Skeletal muscle satellite cell (primary cell): ENCODE measurements around the gene RYR3.

Experiments
- H3K27me3 ChIP-seq: 2 replicates; pipeline ENCODE4 v1.7.0; 2013; ENCODE audit warnings: low read length; ENCODE audit not compliant: control insufficient read depth, insufficient read depth
- H3K36me3 ChIP-seq: 2 replicates; pipeline ENCODE4 v1.7.0; 2013; ENCODE audit warnings: mild to moderate bottlenecking, control low read depth, low read length; ENCODE audit not compliant: insufficient read depth
- H3K4me1 ChIP-seq: 2 replicates; pipeline ENCODE4 v1.7.0; 2013; ENCODE audit warnings: low read length; ENCODE audit not compliant: control insufficient read depth, insufficient read depth
- H3K4me2 ChIP-seq: 2 replicates; pipeline ENCODE4 v1.7.0; 2013; ENCODE audit warnings: mild to moderate bottlenecking, low read length
- H3K4me3 ChIP-seq: 2 replicates; pipeline ENCODE4 v1.7.0; 2013; ENCODE audit warnings: low read length
- H3K9ac ChIP-seq: 2 replicates; pipeline ENCODE4 v1.7.0; 2013; ENCODE audit warnings: mild to moderate bottlenecking, low read depth, low read length, moderate library complexity
- H3K9me3 ChIP-seq: replicated peaks from 2 replicates; pipeline ENCODE4 v1.7.0; 2013; ENCODE audit warnings: mild to moderate bottlenecking, control low read depth, low read length

The RYR3 gene

GRCh38 chr15:33324609-33325008, 13.8 kb downstream of the RYR3 start:
- Histone ChIP-seq H3K9me3 (no peaks in the 10 kb centered on the region), H3K4me3 (no peak overlapping the region), H3K27me3 (peaks cover 47% of the 10 kb centered on the region), H3K36me3 (no peaks in the 10 kb centered on the region), H3K4me2 (no peak overlapping the region), H3K4me1 (no peaks in the 10 kb centered on the region), H3K9ac (no peak overlapping the region)

GRCh38 chr15:33326908-33327307, 16.1 kb downstream of the RYR3 start:
- Histone ChIP-seq H3K4me3 (no peak overlapping the region), H3K27me3 (peaks cover 42% of the 10 kb centered on the region), H3K9me3 (no peaks in the 10 kb centered on the region), H3K4me2 (no peak overlapping the region), H3K9ac (no peak overlapping the region), H3K4me1 (no peaks in the 10 kb centered on the region), H3K36me3 (no peaks in the 10 kb centered on the region)

DNA sequence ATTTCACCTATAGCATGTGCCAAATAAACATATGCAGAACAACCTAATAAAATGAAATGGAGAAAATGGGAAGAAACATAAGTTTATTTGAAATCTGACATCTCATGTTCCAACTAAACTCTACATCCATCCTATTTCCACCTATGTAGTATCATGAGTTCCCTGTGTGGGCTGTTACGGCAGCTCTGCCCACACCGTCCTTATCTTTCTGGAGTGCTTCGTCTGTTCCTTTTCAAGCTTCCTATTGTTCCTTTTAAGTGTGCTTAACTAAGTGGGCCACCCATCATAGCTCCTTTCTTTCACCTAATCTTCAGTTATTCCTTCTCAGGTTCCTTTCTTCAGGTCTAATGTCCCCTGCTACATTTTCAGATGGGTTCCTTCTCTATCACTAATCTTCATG, 17.3 kb downstream of the RYR3 start:
- Histone ChIP-seq H3K36me3 (no peaks in the 10 kb centered on the region), H3K4me3 (no peak overlapping the region), H3K4me2 (no peak overlapping the region), H3K9me3 (no peaks in the 10 kb centered on the region), H3K9ac (no peak overlapping the region), H3K27me3 (peaks cover 42% of the 10 kb centered on the region), H3K4me1 (no peaks in the 10 kb centered on the region)

- Histone ChIP-seq H3K9me3 (no peaks in the 10 kb centered on the region), H3K9ac (no peak overlapping the region), H3K4me3 (no peak overlapping the region), H3K27me3 (peaks cover 35% of the 10 kb centered on the region), H3K36me3 (no peaks in the 10 kb centered on the region), H3K4me1 (no peaks in the 10 kb centered on the region), H3K4me2 (no peak overlapping the region)
These were observed 18.7 kb downstream of the RYR3 start for GRCh38 chr15:33329457-33329856.

DNA sequence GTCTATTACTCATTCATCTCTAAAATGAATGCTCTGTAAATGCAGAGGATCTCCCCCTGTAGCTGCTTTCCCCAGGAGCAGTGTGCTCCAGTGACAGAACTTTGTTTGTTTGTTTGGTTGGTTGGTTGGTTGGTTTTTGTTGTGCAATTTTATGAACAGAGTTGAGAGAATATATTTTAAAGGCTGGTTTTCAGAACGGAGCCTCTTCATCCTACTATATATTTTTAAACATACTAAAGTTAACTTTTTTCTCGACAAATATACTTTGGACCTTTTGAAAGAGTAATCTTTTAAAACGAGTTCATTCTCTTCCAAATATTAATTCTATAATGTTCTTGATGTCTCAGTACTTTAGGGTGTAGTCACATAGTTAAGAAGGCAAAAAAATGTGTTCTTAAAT, 20.2 kb downstream of the RYR3 start:
- H3K4me1 ChIP-seq, result no peaks in the 10 kb centered on the region
- H3K36me3 ChIP-seq, result no peaks in the 10 kb centered on the region
- H3K4me2 ChIP-seq, result no peak overlapping the region
- H3K27me3 ChIP-seq, result peaks cover 32% of the 10 kb centered on the region
- H3K4me3 ChIP-seq, result no peak overlapping the region
- H3K9ac ChIP-seq, result no peak overlapping the region
- no peaks in the 10 kb centered on the region for H3K9me3 ChIP-seq

- Histone ChIP-seq H3K4me1 (no peaks in the 10 kb centered on the region), H3K27me3 (peaks cover 10% of the 10 kb centered on the region), H3K4me2 (no peak overlapping the region), H3K9ac (no peak overlapping the region), H3K36me3 (no peaks in the 10 kb centered on the region), H3K4me3 (no peak overlapping the region), H3K9me3 (no peaks in the 10 kb centered on the region)
These were observed 31.2 kb downstream of the RYR3 start for GRCh38 chr15:33341953-33342352.

- Histone ChIP-seq H3K4me3 (no peak overlapping the region), H3K9ac (no peak overlapping the region)
These were observed 32.5 kb downstream of the RYR3 start for GRCh38 chr15:33343275-33343674.

GRCh38 chr15:33344111-33344510, 33.3 kb downstream of the RYR3 start:
- Histone ChIP-seq H3K9ac (no peak overlapping the region), H3K9me3 (no peaks in the 10 kb centered on the region), H3K36me3 (no peaks in the 10 kb centered on the region), H3K4me3 (no peak overlapping the region), H3K4me2 (no peak overlapping the region), H3K27me3 (peaks cover 10% of the 10 kb centered on the region), H3K4me1 (no peaks in the 10 kb centered on the region)

More at GRCh38 chr15:33343275-33343674, 32.5 kb downstream of the RYR3 start:
- H3K36me3 ChIP-seq, result no peaks in the 10 kb centered on the region
- peaks cover 10% of the 10 kb centered on the region for H3K27me3 ChIP-seq
- no peak overlapping the region for H3K4me2 ChIP-seq
- H3K9me3 ChIP-seq, result no peaks in the 10 kb centered on the region
- H3K4me1 ChIP-seq, result no peaks in the 10 kb centered on the region

GRCh38 chr15:33344530-33344929, 33.8 kb downstream of the RYR3 start:
- Histone ChIP-seq H3K36me3 (no peaks in the 10 kb centered on the region), H3K9ac (no peak overlapping the region), H3K4me1 (no peaks in the 10 kb centered on the region), H3K4me2 (no peak overlapping the region), H3K4me3 (no peak overlapping the region), H3K9me3 (no peaks in the 10 kb centered on the region), H3K27me3 (peaks cover 10% of the 10 kb centered on the region)

GRCh38 chr15:33354411-33354810, 43.6 kb downstream of the RYR3 start:
- no peak overlapping the region for H3K4me3 ChIP-seq
- peaks cover 12% of the 10 kb centered on the region for H3K4me1 ChIP-seq
- H3K9me3 ChIP-seq, result no peaks in the 10 kb centered on the region
- H3K9ac ChIP-seq, result no peak overlapping the region
- H3K27me3 ChIP-seq, result peaks cover 16% of the 10 kb centered on the region
- H3K36me3 ChIP-seq, result no peaks in the 10 kb centered on the region
- H3K4me2 ChIP-seq, result no peak overlapping the region

DNA sequence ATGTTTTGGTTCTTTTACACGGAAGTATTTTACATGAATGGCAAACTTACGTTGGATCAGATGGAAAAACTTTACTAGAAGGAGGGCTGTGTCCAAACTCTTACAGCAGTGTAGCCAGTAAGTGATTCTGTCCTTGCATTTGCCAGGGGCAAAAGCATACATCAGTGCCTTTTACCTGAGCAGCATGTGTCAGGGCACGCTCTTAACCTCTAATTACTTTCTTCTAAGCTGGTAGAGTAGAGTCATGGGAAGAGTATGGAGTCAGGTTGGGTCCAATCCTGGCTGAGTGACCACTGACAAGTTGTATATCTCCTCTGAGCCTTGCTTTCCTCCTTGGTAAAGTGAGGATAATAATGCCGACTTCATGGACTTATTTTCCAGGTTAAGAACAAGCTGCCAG, 47.1 kb downstream of the RYR3 start:
- no peaks in the 10 kb centered on the region for H3K36me3 ChIP-seq
- H3K9me3 ChIP-seq, result no peaks in the 10 kb centered on the region

DNA sequence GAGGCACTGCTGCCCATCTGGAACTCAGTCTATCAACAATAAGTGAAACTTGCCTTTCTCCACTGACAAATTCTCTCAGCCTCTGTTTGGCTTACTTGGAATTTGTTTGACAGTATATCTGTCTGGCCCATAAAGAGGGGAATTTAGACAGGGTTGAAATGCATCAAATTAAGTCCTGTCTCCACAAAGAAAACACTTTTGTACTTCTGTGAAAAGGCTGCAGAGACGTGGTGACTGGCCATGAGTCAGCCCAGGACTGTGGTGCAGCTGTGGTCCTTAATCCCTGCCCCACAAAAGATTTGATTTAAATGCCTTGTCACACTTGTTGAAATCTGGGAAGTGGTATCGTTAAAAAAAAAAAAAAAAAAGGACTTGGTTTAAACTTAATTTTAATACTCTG, 47.5 kb downstream of the RYR3 start:
- Histone ChIP-seq H3K27me3 (peaks cover 13% of the 10 kb centered on the region), H3K4me1 (peaks cover 12% of the 10 kb centered on the region), H3K36me3 (no peaks in the 10 kb centered on the region), H3K4me3 (no peak overlapping the region), H3K9me3 (no peaks in the 10 kb centered on the region), H3K4me2 (no peak overlapping the region), H3K9ac (no peak overlapping the region)

More for the DNA sequence above, 47.1 kb downstream of the RYR3 start:
- H3K4me2 ChIP-seq, result no peak overlapping the region
- no peak overlapping the region for H3K9ac ChIP-seq
- H3K4me1 ChIP-seq, result peaks cover 12% of the 10 kb centered on the region
- H3K27me3 ChIP-seq, result peaks cover 17% of the 10 kb centered on the region
- H3K4me3 ChIP-seq, result no peak overlapping the region
